Bronchial epithelial cell (primary cell): ENCODE data around the gene APBB2. TPM values are rescaled to one million over a fixed set of nuclear protein-coding genes. Genes with fewer than 3 reads are reported as not detected.

Source experiments
- DNase-seq: peaks from one replicate; pipeline ENCODE4 v3.0.0-alpha.2; 2010; ENCODE audit warnings: low read depth
- FAIRE-seq: peaks from 2 replicates; lab custom pipeline; 2011; peaks lifted over from hg19 to GRCh38; lab: Jason Lieb, UNC
- H3K27me3 ChIP-seq: 2 replicates; pipeline ENCODE4 v1.5.1; 2011; ENCODE audit warnings: low read length; ENCODE audit not compliant: control insufficient read depth, insufficient read depth
- H3K36me3 ChIP-seq: 2 replicates; pipeline ENCODE4 v1.5.1; 2011; ENCODE audit warnings: low read length; ENCODE audit not compliant: control insufficient read depth, insufficient read depth
- H3K4me3 ChIP-seq: 2 replicates; pipeline ENCODE4 v1.5.1; 2011; ENCODE audit warnings: mild to moderate bottlenecking, low read depth, low read length, control low read depth
- CTCF ChIP-seq: IDR thresholded peaks from 2 replicates; pipeline ENCODE4 v1.5.1; 2011; ENCODE audit warnings: mild to moderate bottlenecking, moderate library complexity, low read length, control low read depth, inconsistent platforms; ENCODE audit not compliant: insufficient read depth, severe bottlenecking
- total RNA-seq: library from RNA; depleted of rRNA; stranded (reverse); fragments of >200 nt; gene quantifications from 2 replicates; pipeline ENCODE4 v1.2.1, GENCODE V29; 2014

The APBB2 gene
- total RNA-seq, 1 donor from 2014 or later, result 39.2 TPM

- H3K4me3 ChIP-seq, result no peak overlapping the region
- FAIRE-seq (no peak), DNase-seq (no peak)
- H3K27me3 ChIP-seq, result no peaks in the 10 kb centered on the region
- H3K36me3 ChIP-seq, result no peaks in the 10 kb centered on the region
- TF ChIP-seq CTCF, result no peak
Measured at GRCh38 chr4:41129936-41130440, 84.4 kb downstream of the APBB2 start.

- FAIRE-seq, result no peak
- no peak for DNase-seq
Measured at GRCh38 chr4:41129128-41129754, 85.1 kb downstream of the APBB2 start.

GRCh38 chr4:41125558-41126311 is 88.6 kb downstream of the APBB2 start:
- no peak for FAIRE-seq
- TF ChIP-seq CTCF, result no peak
- no peaks in the 10 kb centered on the region for H3K36me3 ChIP-seq
- H3K27me3 ChIP-seq, result no peaks in the 10 kb centered on the region
- DNase-seq, result no peak
- no peak overlapping the region for H3K4me3 ChIP-seq

More at GRCh38 chr4:41129128-41129754, 85.1 kb downstream of the APBB2 start:
- Histone ChIP-seq H3K27me3 (no peaks in the 10 kb centered on the region), H3K36me3 (no peaks in the 10 kb centered on the region), H3K4me3 (no peak overlapping the region)
- no peak for TF ChIP-seq CTCF

GRCh38 chr4:41124916-41125548 is 89.3 kb downstream of the APBB2 start:
- DNase-seq, result peak; percentile 81
- FAIRE-seq, result no peak
- Histone ChIP-seq H3K36me3 (no peaks in the 10 kb centered on the region), H3K27me3 (no peaks in the 10 kb centered on the region), H3K4me3 (no peak overlapping the region)
- TF ChIP-seq CTCF, result no peak

- TF ChIP-seq CTCF, result no peak
- H3K4me3 ChIP-seq, result no peak overlapping the region
- H3K36me3 ChIP-seq, result no peaks in the 10 kb centered on the region
- DNase-seq (no peak), FAIRE-seq (no peak)
- H3K27me3 ChIP-seq, result no peaks in the 10 kb centered on the region
Measured at GRCh38 chr4:41122775-41123174, 91.6 kb downstream of the APBB2 start.
